GM10266 (cell line): ENCODE data around the gene CACNA1B.

Source experiments
- DNase-seq: peaks from one replicate; pipeline ENCODE4 v3.0.0; 2012; ENCODE audit errors: extremely low spot score
- CTCF ChIP-seq: IDR thresholded peaks from 2 replicates; pipeline ENCODE4 v1.5.1; 2012; ENCODE audit warnings: mild to moderate bottlenecking, low read depth; ENCODE audit not compliant: control insufficient read depth, insufficient read depth; ENCODE audit errors: missing control alignments

The CACNA1B gene

GRCh38 chr9:137843355-137843754 lies 34.2 kb upstream of the CACNA1B start:
- TF ChIP-seq CTCF = no peak
- DNase-seq = no peak

- DNase-seq = no peak
- TF ChIP-seq CTCF = no peak
Measured at GRCh38 chr9:137851516-137852267, 25.9 kb upstream of the CACNA1B start.

GRCh38 chr9:137853392-137853995 lies 24.1 kb upstream of the CACNA1B start:
- TF ChIP-seq CTCF = no peak
- no peak for DNase-seq

GRCh38 chr9:137860361-137860760 lies 17.2 kb upstream of the CACNA1B start:
- no peak for TF ChIP-seq CTCF
- no peak for DNase-seq

- no peak for TF ChIP-seq CTCF
- DNase-seq = no peak
Measured at GRCh38 chr9:137865581-137866145, 11.9 kb upstream of the CACNA1B start.

- no peak for TF ChIP-seq CTCF
- DNase-seq = peak; percentile 40
Measured at GRCh38 chr9:137866226-137867141, 11.1 kb upstream of the CACNA1B start.

GRCh38 chr9:137870432-137870831 lies 7.2 kb upstream of the CACNA1B start:
- DNase-seq = no peak

More at GRCh38 chr9:137870432-137870831, 7.2 kb upstream of the CACNA1B start:
- TF ChIP-seq CTCF = no peak
